ENCODE measurements around the gene DYNC1H1.
A peak's percentile ranks its signal among the peaks of the same experiment; 100 is the strongest.

The DYNC1H1 gene

DNA sequence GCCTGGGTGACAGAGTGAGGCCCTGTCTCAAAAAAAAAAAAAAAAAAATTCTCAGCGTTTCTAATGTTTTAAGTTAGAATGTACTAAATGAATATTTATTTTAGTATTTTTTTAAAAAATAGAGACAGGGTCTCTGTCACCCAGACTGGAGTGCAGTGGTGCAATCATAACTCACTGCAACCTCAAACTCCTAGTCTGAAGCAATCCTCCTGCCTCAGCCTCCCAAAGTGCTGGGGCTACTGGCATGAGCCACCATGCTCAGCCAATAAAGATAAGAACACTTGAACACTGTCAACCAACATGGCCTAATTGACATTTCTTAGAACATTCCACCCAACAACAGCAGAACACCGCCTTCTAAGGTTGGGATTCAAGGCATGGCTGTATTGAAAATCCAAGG, 5.1 kb upstream of the DYNC1H1 start:
- H3K4me3 ChIP-seq (ENCODE audit: severe bottlenecking), result no peak overlapping the region
- H3K27me3 ChIP-seq (ENCODE audit: insufficient read depth, poor library complexity, severe bottlenecking), result no peaks in the 10 kb centered on the region
- DNase-seq (ENCODE audit: low spot score), result no peak
- no peak for ATAC-seq (ENCODE audit: low read depth)
- H3K27ac ChIP-seq (ENCODE audit: poor library complexity, severe bottlenecking), result no peak overlapping the region
- H3K36me3 ChIP-seq (ENCODE audit: low read depth), result no peaks in the 10 kb centered on the region
- TF ChIP-seq, protein P1, sequence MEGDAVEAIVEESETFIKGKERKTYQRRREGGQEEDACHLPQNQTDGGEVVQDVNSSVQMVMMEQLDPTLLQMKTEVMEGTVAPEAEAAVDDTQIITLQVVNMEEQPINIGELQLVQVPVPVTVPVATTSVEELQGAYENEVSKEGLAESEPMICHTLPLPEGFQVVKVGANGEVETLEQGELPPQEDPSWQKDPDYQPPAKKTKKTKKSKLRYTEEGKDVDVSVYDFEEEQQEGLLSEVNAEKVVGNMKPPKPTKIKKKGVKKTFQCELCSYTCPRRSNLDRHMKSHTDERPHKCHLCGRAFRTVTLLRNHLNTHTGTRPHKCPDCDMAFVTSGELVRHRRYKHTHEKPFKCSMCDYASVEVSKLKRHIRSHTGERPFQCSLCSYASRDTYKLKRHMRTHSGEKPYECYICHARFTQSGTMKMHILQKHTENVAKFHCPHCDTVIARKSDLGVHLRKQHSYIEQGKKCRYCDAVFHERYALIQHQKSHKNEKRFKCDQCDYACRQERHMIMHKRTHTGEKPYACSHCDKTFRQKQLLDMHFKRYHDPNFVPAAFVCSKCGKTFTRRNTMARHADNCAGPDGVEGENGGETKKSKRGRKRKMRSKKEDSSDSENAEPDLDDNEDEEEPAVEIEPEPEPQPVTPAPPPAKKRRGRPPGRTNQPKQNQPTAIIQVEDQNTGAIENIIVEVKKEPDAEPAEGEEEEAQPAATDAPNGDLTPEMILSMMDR (IDR thresholded peaks at IDR 0.05; ENCODE audit: poor library complexity, severe bottlenecking), result no peak
- no peaks in the 10 kb centered on the region for H3K9me3 ChIP-seq (ENCODE audit: severe bottlenecking)
- peaks cover 13% of the 10 kb centered on the region for H3K4me1 ChIP-seq (ENCODE audit: insufficient read depth, poor library complexity, severe bottlenecking)

GRCh38 chr14:101960225-101960624, 4.1 kb upstream of the DYNC1H1 start:
- no peaks in the 10 kb centered on the region for H3K27me3 ChIP-seq (ENCODE audit: insufficient read depth, poor library complexity, severe bottlenecking)
- H3K4me1 ChIP-seq (ENCODE audit: insufficient read depth, poor library complexity, severe bottlenecking), result peaks cover 13% of the 10 kb centered on the region
- DNase-seq (ENCODE audit: low spot score) (no peak), ATAC-seq (ENCODE audit: low read depth) (no peak)
- H3K36me3 ChIP-seq (ENCODE audit: low read depth), result no peaks in the 10 kb centered on the region
- no peak overlapping the region for H3K27ac ChIP-seq (ENCODE audit: poor library complexity, severe bottlenecking)
- no peaks in the 10 kb centered on the region for H3K9me3 ChIP-seq (ENCODE audit: severe bottlenecking)
- H3K4me3 ChIP-seq (ENCODE audit: severe bottlenecking), result no peak overlapping the region
- TF ChIP-seq, protein P1 (IDR thresholded peaks at IDR 0.05; ENCODE audit: poor library complexity, severe bottlenecking), result no peak

DNA sequence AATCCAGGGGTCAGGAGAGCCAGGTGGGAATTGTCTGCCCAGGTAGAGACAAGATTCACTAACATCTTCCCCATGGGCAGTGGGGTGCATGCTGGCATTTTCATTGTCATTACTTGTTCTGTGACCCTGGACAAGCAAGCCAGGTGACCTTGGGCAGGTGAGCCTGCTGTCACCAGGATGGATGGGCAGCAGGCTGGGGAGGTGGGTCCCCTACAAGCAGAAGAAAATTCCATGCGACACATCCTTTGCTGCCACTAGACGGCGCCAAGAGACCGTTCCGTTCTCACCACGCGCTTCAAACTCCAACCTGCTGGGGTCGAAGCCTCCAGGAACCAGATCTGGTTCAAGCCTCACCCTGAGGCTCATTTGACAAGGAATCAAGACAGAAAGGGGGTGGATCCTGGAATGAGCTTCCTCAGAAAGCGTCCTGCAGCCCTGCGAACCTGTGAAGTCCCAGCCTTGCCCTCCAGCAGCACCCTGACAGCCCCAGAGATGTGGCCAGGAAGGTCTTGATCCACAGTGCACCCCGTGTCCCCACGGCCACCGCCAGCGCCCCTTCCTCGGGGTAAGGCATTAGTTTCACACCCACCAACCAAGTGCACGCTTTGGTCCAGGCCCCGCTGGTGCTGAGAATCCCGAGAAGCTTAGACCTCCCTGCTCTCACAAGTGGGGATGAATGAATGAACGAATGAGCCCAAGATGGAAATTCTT, 3.2 kb upstream of the DYNC1H1 start:
- no peak overlapping the region for H3K27ac ChIP-seq (ENCODE audit: poor library complexity, severe bottlenecking)
- TF ChIP-seq, protein P1 (IDR thresholded peaks at IDR 0.05; ENCODE audit: poor library complexity, severe bottlenecking), result peak; percentile 97
- peak; percentile 30 for ATAC-seq (ENCODE audit: low read depth)
- H3K27me3 ChIP-seq (ENCODE audit: insufficient read depth, poor library complexity, severe bottlenecking), result no peaks in the 10 kb centered on the region
- H3K4me1 ChIP-seq (ENCODE audit: insufficient read depth, poor library complexity, severe bottlenecking), result peaks cover 13% of the 10 kb centered on the region
- H3K4me3 ChIP-seq (ENCODE audit: severe bottlenecking), result no peak overlapping the region
- H3K9me3 ChIP-seq (ENCODE audit: severe bottlenecking), result no peaks in the 10 kb centered on the region
- 0 out of 2 replicates have a peak, but pooled peaks cover 4% of the 10 kb centered on the region for H3K36me3 ChIP-seq (ENCODE audit: low read depth)
- DNase-seq (ENCODE audit: low spot score), result no peak

DNA sequence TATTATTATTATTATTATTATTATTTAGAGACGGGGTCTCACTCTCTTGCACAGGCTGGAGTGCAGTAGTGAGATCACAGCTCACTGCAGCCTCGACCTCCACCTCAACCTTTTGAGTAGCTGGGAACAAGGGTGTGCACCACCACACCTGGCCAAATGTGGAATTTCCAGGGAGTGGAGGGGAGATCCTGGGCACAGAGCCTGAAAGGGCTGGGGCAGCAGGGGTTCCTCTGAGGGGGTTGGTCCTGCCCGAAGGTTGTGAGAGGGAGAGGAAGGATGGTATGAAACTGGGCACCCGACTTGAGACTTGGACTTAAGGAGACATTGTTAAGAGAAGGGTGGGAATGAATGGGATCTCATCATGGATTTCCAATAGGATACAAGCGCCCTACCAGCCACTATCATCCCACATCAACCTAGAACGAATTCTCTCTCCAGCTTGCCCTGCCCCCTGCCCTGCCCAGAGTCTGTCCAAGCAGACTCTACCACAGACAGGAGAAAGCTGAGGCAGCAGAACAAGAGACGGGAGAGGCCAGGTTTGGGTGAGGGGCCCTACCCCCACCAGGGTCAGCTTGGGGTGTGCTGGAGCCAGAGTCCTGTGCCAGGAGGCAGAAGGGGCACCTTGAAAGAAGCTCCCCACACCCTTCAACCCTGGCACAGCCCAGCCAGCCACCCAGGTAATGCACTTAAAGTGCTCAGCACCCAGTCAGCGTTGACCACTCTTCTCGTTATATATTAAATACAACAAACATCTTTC, 2.4 kb upstream of the DYNC1H1 start:
- TF ChIP-seq, protein P1 (IDR thresholded peaks at IDR 0.05; ENCODE audit: poor library complexity, severe bottlenecking), result no peak
- Histone ChIP-seq H3K4me1 (ENCODE audit: insufficient read depth, poor library complexity, severe bottlenecking) (peaks cover 19% of the 10 kb centered on the region), H3K36me3 (ENCODE audit: low read depth) (peaks cover 10% of the 10 kb centered on the region; the same call in 1 of the 2 replicates), H3K27ac (ENCODE audit: poor library complexity, severe bottlenecking) (peak overlapping the region; percentile 41), H3K9me3 (ENCODE audit: severe bottlenecking) (no peaks in the 10 kb centered on the region), H3K27me3 (ENCODE audit: insufficient read depth, poor library complexity, severe bottlenecking) (no peaks in the 10 kb centered on the region), H3K4me3 (ENCODE audit: severe bottlenecking) (no peak overlapping the region)
- DNase-seq (ENCODE audit: low spot score) (no peak), ATAC-seq (ENCODE audit: low read depth) (no peak)

Measured in RWPE2 (cell line).